Panc1 (cell line): ENCODE data around the gene NTRK3. TPM values are rescaled to one million over a fixed set of nuclear protein-coding genes. Genes with fewer than 3 reads are reported as not detected.

Source experiments
- ATAC-seq: fragments of 200-7000 bp; cut with Tn5 transposase; 2 replicates; pipeline ENCODE4 v1.9.1; 2020; ENCODE audit warnings: mild to moderate bottlenecking, moderate library complexity
- BruUV-seq: library from RNA; stranded (reverse); fragments of 400-500 nt; replicated peaks from 2 replicates; lab custom pipeline; 2021; lab: Mats Ljungman, UMichigan
- CTCF ChIA-PET: fragments of 300-600 bp; sonication (Branson Sonifier 250); formaldehyde crosslinking; loops from one replicate; lab custom pipeline; 2022; ENCODE audit warnings: antibody characterized with exemption; lab: Charles Lee
- POLR2A ChIA-PET: fragments of 300-600 bp; sonication (Branson Sonifier 250); formaldehyde crosslinking; loops from one replicate; lab custom pipeline; 2022; ENCODE audit warnings: antibody characterized with exemption; lab: Charles Lee
- DNase-seq: peaks from one replicate; pipeline ENCODE4 v3.0.0-alpha.2; 2010; ENCODE audit warnings: low read depth, low spot score
- H3K27ac ChIP-seq: 2 replicates; pipeline ENCODE4 v1.5.1; 2011; ENCODE audit warnings: mild to moderate bottlenecking, low read length, inconsistent platforms
- H3K27me3 ChIP-seq: fragments of 200-500 bp; sonication (Bioruptor generic); 2 replicates; pipeline ENCODE4 v1.6.0; 2014; ENCODE audit warnings: low read length, inconsistent platforms; ENCODE audit not compliant: control insufficient read depth, insufficient read depth
- H3K36me3 ChIP-seq: fragments of 200-500 bp; sonication (Bioruptor generic); 2 replicates; pipeline ENCODE4 v1.5.1; 2014; ENCODE audit warnings: inconsistent platforms, mild to moderate bottlenecking, low read length, moderate library complexity; ENCODE audit not compliant: control insufficient read depth, insufficient read depth
- H3K4me1 ChIP-seq: 2 replicates; pipeline ENCODE4 v1.5.1; 2011; ENCODE audit warnings: inconsistent platforms, mild to moderate bottlenecking, low read length, moderate library complexity; ENCODE audit not compliant: control insufficient read depth, insufficient read depth
- H3K4me3 ChIP-seq, 2 experiments: 2 replicates each; pipeline ENCODE4 v1.5.1; 2011 to 2012; ENCODE audit warnings: low read depth in 2 of 2, low read length in 2 of 2, mild to moderate bottlenecking in 2 of 2, inconsistent platforms in 1 of 2, moderate library complexity in 1 of 2
- H3K9me3 ChIP-seq: fragments of 200-500 bp; sonication (Bioruptor generic); 2 replicates; pipeline ENCODE4 v1.5.1; 2014; ENCODE audit warnings: low read depth, mild to moderate bottlenecking, inconsistent platforms, low read length, moderate library complexity; ENCODE audit not compliant: control insufficient read depth, insufficient read depth
- CTCF ChIP-seq: fragments of 450-650 bp; IDR thresholded peaks from 2 replicates; pipeline ENCODE4 v1.5.1; 2017; ENCODE audit warnings: mild to moderate bottlenecking
- POLR2AphosphoS5 ChIP-seq: IDR thresholded peaks from 2 replicates; pipeline ENCODE4 v1.6.1; 2012; ENCODE audit warnings: mild to moderate bottlenecking, low read depth, low read length, moderate library complexity
- REST ChIP-seq, 2 experiments: IDR thresholded peaks; 2 replicates each; pipeline ENCODE4 v1.6.1; 2011 to 2012; ENCODE audit warnings: low read depth in 2 of 2, control low read depth in 1 of 2, low read length in 1 of 2, mild to moderate bottlenecking in 1 of 2, moderate library complexity in 1 of 2; ENCODE audit not compliant: insufficient read depth in 1 of 2
- SIN3A ChIP-seq: IDR thresholded peaks from 2 replicates; pipeline ENCODE4 v1.6.1; 2012; ENCODE audit warnings: low read depth, mild to moderate bottlenecking, low read length, moderate library complexity, borderline replicate concordance; ENCODE audit not compliant: insufficient read depth
- TCF7L2 ChIP-seq: IDR thresholded peaks from 2 replicates; pipeline ENCODE4 v1.6.1; 2011; ENCODE audit warnings: mild to moderate bottlenecking, low read depth, low read length, inconsistent platforms
- in situ Hi-C: cut with HindIII; loops from 2 replicates; pipeline ENCODE4 v1.10.0; 2016; ENCODE audit warnings: low sequenced_read_pairs, low pct_unique_long_range_greater_than_20kb
- intact Hi-C: fragments of 100-400 bp; cut with micrococcal nuclease; formaldehyde crosslinking; loops from one replicate; pipeline ENCODE4 v1.10.0; 2022; ENCODE audit not compliant: unreplicated experiment
- total RNA-seq: library from RNA; stranded (reverse); gene quantifications from one replicate; pipeline ENCODE4 v1.2.1, GENCODE V29; 2021; ENCODE audit not compliant: unreplicated experiment

NTRK3 gene
- total RNA-seq, 1 experiment from 2014 or later, result not detected

GRCh38 chr15:87924433-87924832 is 332.1 kb downstream of the NTRK3 start:
- Histone ChIP-seq H3K36me3 (no peaks in the 10 kb centered on the region), H3K27me3 (no peaks in the 10 kb centered on the region), H3K4me1 (no peaks in the 10 kb centered on the region), H3K4me3 (no peak overlapping the region), H3K27ac (no peak overlapping the region), H3K9me3 (no peaks in the 10 kb centered on the region)
- TF ChIP-seq SIN3A (no peak), POLR2AphosphoS5 (no peak), TCF7L2 (no peak), CTCF (no peak), REST (IDR thresholded peaks at IDR 0.05; ENCODE audit: insufficient read depth in 1 of 2, low read depth in 2 of 2, low read length in 1 of 2) (no peak)
- DNase-seq (no peak), ATAC-seq (no peak)
- BruUV-seq, result no TSS peak
- CTCF ChIA-PET, result no interaction called here
- intact Hi-C loops (no loop called here), in situ Hi-C loops (no loop called here)
- POLR2A ChIA-PET, result no interaction called here

GRCh38 chr15:87919064-87919463 is 337.5 kb downstream of the NTRK3 start:
- no peaks in the 10 kb centered on the region for H3K36me3 ChIP-seq
- POLR2A ChIA-PET, result no interaction called here
- CTCF ChIA-PET, result no interaction called here
- H3K4me1 ChIP-seq, result no peaks in the 10 kb centered on the region
- intact Hi-C loops, result no loop called here
- H3K27ac ChIP-seq, result no peak overlapping the region
- DNase-seq (no peak), ATAC-seq (no peak)
- TF ChIP-seq POLR2AphosphoS5 (no peak), TCF7L2 (no peak), SIN3A (no peak), REST (IDR thresholded peaks at IDR 0.05; ENCODE audit: insufficient read depth in 1 of 2, low read depth in 2 of 2, low read length in 1 of 2) (no peak)
- H3K27me3 ChIP-seq, result no peaks in the 10 kb centered on the region
- in situ Hi-C loops, result no loop called here
- no peaks in the 10 kb centered on the region for H3K9me3 ChIP-seq
- BruUV-seq, result no TSS peak
- H3K4me3 ChIP-seq, result no peak overlapping the region
